GM12864 (cell line): ENCODE results near the gene PDZD4.

Experiments
- DNase-seq: peaks from one replicate; pipeline ENCODE4 v3.0.0-alpha.2; 2011; ENCODE audit warnings: low read depth
- H3K4me3 ChIP-seq: 2 replicates; pipeline ENCODE4 v1.5.1; 2011; ENCODE audit warnings: mild to moderate bottlenecking, low read depth, low read length, control low read depth
- TF ChIP-seq, protein P1 (sequence below): IDR thresholded peaks from 2 replicates; pipeline ENCODE4 v1.5.1; 2011; ENCODE audit warnings: low read depth, mild to moderate bottlenecking, moderate library complexity, low read length, control low read depth, inconsistent platforms; ENCODE audit errors: missing control alignments

Gene PDZD4

GRCh38 chrX:153871451-153871850 is 41.1 kb upstream of the PDZD4 start:
- H3K4me3 ChIP-seq, result no peak overlapping the region
- no peak for DNase-seq
- TF ChIP-seq, protein P1, sequence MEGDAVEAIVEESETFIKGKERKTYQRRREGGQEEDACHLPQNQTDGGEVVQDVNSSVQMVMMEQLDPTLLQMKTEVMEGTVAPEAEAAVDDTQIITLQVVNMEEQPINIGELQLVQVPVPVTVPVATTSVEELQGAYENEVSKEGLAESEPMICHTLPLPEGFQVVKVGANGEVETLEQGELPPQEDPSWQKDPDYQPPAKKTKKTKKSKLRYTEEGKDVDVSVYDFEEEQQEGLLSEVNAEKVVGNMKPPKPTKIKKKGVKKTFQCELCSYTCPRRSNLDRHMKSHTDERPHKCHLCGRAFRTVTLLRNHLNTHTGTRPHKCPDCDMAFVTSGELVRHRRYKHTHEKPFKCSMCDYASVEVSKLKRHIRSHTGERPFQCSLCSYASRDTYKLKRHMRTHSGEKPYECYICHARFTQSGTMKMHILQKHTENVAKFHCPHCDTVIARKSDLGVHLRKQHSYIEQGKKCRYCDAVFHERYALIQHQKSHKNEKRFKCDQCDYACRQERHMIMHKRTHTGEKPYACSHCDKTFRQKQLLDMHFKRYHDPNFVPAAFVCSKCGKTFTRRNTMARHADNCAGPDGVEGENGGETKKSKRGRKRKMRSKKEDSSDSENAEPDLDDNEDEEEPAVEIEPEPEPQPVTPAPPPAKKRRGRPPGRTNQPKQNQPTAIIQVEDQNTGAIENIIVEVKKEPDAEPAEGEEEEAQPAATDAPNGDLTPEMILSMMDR, result no peak

DNA sequence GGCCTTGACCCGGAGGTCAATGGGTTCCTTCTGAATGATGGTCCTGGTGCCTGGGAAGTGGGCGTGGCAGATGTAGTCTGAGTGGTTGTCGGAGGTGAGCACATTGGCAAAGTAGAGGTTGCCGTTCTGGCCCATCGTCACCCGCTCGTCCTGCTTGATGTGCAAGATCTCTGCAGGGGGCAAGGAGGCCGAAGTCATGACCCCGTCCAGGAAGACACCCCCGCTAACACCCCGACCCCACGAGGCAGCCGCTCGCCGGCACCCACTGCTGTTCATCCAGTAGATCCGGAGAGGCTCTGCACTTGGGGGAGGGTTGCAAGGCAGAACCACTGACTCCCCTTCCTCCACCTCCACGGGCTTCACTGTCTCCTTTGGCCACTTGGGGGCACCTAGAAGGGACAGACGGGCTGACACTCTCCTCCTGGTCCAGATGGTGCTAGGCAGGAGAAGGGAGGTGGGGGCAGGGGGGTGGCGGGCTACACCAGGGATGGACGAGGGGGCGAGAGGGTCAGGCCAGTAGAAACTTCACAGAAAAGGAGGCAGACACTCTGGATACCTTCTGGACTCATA is 40.5 kb upstream of the PDZD4 start:
- no peak for DNase-seq
- no peak overlapping the region for H3K4me3 ChIP-seq
- TF ChIP-seq, protein P1, result no peak

DNA sequence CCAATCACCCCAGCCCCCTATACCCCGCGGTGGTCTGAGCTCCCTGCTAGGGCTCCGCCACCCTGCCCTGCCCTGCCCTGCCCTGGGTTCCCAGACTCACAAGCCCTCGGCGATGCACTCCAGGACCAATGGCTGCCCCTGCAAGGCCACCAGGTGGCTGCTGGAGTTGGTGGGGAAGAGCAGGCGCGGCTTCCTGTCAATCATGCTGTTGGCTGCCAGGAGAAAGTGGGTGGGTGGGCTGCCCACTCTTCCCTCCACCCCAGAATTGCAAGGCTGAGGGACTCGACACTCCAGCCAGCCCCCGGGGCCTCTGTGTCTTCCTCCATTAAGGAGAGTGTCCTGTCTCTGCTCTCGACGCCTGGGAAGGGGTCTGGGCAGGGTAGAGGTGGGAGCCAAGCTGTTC is 39.9 kb upstream of the PDZD4 start:
- TF ChIP-seq, protein P1, result no peak
- no peak for DNase-seq
- H3K4me3 ChIP-seq, result no peak overlapping the region

GRCh38 chrX:153869473-153870287 is 39.3 kb upstream of the PDZD4 start:
- TF ChIP-seq, protein P1, result no peak
- H3K4me3 ChIP-seq, result no peak overlapping the region
- no peak for DNase-seq

DNA sequence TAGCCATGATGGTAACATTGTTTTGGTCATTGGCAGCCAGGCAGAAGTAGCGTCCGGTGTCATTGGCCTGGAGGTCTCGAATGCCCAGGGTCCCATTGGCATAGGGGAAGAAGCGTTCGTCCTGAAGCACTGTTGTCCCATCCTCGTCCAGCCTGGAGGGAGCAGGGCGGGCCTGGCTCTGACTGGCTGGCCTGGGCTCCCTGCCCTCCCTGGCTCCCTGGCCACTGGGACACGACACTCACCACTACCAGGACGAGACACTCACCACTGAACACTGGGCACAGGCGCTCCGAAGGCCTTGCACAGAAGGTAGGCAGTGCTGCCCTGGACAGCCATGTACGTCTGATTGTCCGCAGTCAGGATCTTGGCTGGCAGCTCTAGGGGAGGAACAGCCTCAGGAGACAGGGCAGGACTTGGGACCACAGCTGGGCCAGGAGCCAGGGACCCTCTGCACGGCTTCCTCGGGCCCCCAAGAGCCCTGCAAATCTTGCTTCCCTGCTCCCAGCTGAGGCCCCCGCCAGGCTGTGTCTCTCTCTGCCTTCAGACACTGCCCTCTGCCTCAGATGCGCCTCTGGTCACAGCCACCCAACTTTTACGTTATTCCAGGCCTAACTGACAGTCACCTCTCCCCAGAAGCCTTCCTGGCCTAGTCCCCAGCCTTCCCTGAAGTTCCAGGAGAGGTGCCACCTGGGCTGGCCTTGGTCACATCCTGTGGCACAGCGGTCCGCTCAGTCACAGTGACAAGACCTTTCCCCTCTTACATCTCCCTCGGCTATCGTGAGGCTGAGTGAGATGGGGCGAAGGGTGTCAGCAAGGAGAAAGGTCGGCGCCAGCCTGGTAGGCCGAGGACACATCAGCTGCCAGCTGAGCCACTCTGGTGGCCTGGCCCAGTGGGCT is 38.5 kb upstream of the PDZD4 start:
- DNase-seq, result no peak
- TF ChIP-seq, protein P1, result no peak
- no peak overlapping the region for H3K4me3 ChIP-seq

GRCh38 chrX:153867671-153868070 is 37.3 kb upstream of the PDZD4 start:
- TF ChIP-seq, protein P1, result no peak
- DNase-seq, result no peak

More at GRCh38 chrX:153867671-153868070, 37.3 kb upstream of the PDZD4 start:
- no peak overlapping the region for H3K4me3 ChIP-seq
